HG02852 (cell line): ENCODE results near the gene PACSIN1.

ENCODE experiments used
- ATAC-seq: cut with Tn5 transposase; IDR thresholded peaks from one replicate; pipeline ENCODE4 v1.9.1; 2021; ENCODE audit warnings: mild to moderate bottlenecking, moderate library complexity; ENCODE audit not compliant: unreplicated experiment

The PACSIN1 gene

DNA sequence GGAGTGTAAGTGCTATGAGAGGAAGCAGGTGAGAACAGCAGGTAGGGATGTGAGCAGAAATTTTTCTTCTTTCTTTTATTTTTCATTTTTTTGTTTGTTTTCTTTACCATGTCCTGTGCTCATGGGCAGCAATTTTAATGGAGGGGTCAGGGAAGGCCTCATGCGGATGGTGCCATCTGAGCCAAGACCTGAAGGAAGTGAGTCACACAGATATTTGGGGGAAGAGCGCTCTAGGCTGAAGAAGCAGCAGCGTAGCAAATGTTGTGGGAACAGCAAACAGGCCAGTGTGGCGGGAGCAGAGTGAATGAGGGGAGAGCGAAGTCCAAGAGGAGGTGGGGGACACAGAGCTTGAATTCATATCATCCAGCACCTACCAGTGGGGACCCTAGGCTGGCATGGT is 77.5 kb downstream of the PACSIN1 start:
- no peak for ATAC-seq

- no peak for ATAC-seq
These were observed 78.3 kb downstream of the PACSIN1 start for GRCh38 chr6:34544052-34544604.

GRCh38 chr6:34544776-34545471 is 79.0 kb downstream of the PACSIN1 start:
- ATAC-seq, result no peak

- ATAC-seq, result no peak
These were observed 80.9 kb downstream of the PACSIN1 start for GRCh38 chr6:34546551-34547321.

DNA sequence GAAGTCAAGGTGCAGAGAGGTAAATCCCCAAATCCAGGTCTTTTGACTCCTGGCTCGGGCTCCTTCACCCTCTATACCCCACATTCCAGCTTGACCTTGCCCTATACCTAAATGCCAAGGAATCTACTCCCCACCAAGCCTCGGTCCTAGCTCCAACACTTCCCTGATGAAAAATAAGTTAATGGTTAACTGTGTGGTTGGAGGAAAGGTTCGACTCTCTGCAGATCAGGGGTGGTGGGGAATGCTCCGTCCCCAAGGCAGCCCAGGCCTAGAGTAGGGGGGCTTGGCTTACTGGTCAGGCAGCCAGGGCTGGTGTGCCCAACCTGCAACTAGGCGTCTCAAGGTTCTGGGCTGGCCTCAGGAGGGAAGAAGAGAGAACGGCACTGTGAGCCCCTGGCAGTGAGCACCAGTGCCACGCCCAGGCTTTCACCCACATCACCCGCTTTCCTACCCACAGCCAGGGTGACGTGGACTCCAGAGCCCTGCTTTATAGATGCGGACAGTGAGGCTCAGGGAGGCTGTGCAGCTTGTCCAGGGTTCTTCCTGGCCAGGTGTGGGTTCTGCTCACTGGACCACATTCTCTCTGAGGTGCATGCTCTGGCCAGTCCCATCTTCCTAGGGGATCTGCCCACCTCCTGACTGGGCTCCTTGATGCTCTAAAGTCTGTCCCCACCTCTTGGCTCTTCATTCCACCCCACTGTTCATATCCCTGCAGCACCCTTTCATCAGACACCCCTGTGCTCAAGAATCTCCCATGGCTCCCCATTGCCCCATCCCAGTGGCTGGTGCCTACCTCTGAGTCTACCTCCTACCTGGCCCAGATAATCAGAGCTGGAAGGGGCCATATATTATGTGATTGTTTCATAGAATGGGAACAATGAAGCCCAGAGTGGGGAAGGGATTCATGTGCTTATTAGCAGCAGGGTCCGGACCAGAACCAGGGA is 82.1 kb downstream of the PACSIN1 start:
- ATAC-seq, result no peak

GRCh38 chr6:34549026-34549803 is 83.3 kb downstream of the PACSIN1 start:
- no peak for ATAC-seq

DNA sequence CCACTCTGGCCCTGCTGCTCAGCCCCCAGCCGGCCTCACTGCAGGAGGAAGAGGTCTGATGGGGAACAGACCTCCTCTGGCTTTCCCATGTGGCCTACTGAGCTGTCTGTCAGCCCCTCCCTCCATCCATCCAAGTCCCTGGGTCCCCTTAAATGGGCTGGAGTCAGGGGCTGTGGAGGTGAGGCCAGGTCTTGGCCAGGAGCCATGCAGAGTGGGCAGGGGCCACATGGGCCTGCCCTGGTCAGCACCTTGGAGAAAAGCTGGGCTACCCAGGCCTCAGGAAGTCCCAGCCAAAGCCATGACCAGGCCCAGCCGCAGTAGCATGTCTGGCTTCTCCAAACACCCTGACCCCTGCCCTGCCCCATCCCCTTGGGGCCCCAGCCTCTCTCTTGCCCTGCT is 83.9 kb downstream of the PACSIN1 start:
- no peak for ATAC-seq

DNA sequence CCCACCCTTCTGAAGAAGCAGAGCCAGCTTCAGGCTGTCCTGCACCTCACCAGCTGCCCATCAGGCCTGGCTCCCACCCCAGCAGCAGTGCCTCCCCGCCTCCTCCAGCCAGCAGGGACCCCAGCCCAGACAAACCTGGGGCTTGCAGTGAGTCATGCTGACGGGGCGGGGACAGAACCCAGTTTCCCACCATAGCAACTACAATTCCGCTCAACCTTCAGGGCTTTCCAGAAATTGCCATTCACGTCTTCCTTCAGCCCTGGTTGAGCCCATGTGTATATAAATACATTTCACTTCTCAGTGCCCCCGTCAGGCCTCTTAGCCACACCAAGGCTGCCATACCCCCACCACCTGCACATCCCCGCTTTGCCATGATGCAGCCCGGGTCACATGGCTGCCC is 85.8 kb downstream of the PACSIN1 start:
- ATAC-seq, result no peak

GRCh38 chr6:34552620-34553019 is 86.7 kb downstream of the PACSIN1 start:
- no peak for ATAC-seq

- no peak for ATAC-seq
These were observed 87.3 kb downstream of the PACSIN1 start for GRCh38 chr6:34553146-34553545.

DNA sequence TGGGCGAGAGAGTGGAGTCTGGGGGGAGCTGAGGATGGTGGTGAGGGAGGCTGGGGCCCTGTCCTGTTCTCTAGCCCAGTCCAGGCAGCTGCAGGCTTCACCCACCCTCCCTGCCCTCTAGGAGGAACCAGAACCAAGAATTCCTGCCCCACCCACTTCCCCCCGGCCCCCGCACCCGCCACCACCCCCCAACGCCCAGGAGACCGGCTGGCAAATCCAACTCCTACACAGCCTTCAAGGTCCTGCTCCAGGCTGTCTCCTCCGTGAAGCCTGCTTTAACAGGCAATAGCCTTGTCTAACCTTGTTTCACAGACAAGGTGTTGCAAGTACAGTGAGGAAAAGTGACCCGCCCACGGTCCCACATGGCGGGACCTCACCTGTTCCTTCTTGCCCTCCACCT is 87.9 kb downstream of the PACSIN1 start:
- ATAC-seq, result no peak

DNA sequence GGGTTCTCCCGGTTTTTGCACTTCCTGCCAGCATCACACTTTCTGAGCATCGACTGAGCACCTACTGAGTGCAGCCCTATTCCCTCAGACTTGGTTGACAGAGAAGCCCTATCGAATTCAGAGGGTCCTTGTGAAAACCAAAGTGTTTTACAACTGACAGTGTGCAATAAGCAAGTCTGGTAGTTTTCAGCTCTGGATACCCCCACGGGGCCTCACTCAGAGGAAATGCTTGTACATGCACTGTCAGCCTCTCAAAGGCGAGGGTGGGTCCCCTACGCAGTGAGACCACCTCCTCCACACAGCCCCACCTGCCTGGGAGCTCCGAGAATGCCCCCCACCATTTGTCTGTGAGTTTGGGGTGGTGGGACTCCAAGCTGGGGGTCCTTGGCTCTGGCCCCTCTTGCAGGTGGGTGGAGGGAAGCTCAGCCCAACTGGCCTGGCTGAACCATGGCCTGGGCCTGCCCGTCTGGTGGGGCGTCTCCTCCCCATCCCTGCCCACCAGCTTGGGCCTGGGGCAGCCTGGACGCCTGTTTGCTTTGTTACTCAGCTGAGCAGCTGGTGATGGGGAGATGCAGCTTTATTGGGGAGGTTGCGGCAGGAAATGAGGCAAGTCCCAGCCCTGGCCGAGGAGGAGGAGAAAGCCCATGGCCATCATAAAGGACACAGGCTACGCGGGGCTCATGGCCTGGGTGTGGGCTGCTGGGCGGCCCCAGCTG is 88.6 kb downstream of the PACSIN1 start:
- no peak for ATAC-seq

- ATAC-seq, result no peak
These were observed 89.1 kb downstream of the PACSIN1 start for GRCh38 chr6:34555007-34555322.

- no peak for ATAC-seq
These were observed 89.5 kb downstream of the PACSIN1 start for GRCh38 chr6:34555328-34555727.

DNA sequence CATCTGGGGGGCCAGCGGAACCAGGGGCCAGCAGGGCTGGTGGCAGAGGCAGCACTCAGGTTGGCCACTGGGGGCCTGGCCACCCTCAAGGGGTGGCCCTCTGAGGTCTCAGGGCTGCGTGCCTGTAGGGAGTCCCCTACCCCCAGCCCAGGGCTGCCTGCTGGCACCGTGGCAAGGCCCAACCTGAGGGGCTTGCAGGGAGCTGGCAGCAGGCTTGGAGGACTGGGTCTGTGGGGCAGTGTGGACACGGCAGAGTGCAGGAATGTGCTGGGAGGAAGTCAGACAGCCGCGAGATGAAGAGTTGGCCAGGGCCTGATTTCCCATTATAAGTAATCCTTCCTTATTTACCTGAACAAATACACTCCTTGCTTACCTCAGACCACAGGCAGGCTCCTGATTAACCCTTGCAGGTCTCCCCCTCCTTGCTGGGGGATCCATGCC is 90.2 kb downstream of the PACSIN1 start, which contains the start of gene SPDEF:
TSS of gene SPDEF (minus strand) at position 299 of the 441 bp plus-strand sequence. CDS start 11,874 bp downstream, outside the sequence.
- no peak for ATAC-seq

- ATAC-seq, result no peak
These were observed 90.6 kb downstream of the PACSIN1 start for GRCh38 chr6:34556493-34556892.

DNA sequence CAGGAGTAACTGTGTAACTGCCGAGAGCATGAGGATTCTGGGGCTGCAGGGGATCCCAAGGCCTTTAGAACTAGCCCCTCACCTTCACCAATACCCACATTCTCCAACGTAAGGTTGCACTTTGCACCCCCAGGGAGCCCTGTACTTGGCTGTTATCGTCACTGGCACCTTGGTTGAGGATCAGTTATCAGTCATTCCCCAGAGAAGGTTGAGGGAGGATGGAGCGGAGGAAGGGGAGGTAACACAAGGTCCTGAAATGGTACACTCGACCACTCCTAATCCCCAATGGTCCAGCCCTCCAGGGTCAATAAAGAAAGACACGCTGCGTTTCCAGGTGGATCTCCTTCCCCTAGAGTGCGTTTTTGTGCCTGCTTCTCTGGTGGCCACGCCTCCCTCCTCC is 91.4 kb downstream of the PACSIN1 start:
- ATAC-seq, result no peak

DNA sequence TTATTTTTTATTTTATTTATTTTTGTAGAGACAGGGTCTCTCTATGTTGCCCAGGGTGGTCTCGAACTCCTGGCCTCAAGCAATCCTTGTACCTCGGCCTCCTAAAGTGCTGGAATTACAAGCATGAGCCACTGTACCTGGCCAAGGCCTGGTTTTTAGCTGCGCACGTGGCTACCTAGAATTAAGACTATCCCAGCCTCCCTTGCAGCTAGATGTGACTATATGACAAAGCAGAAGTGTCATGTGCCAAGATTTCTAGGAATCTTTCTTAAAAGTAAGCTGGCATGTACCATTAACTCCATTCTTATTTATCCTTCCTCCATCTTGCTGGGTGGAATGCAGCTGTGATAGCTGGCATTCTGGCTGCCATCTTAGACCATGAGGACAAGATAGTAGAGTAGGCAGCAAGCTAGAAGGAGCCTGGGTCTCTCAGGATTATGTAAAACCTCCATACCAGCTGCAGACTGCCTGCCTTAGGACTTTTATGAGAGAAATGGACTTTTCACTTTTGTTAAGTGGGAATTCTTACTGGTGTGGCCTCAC is 92.4 kb downstream of the PACSIN1 start:
- ATAC-seq, result no peak

GRCh38 chr6:34559651-34560365 is 93.9 kb downstream of the PACSIN1 start:
- ATAC-seq, result no peak
